ENCODE data around the gene NFKBIB. TPM values are rescaled to one million over a fixed set of nuclear protein-coding genes. Genes with fewer than 3 reads are reported as not detected.

The NFKBIB gene
- total RNA-seq, 1 donor from 2014 or later = 6.3 TPM

GRCh38 chr19:38889803-38890202, 10.0 kb upstream of the NFKBIB start:
- Histone ChIP-seq H3K36me3 (peaks cover 36 to 51% of the 10 kb centered on the region in 2 donors), H3K4me3 (no peak overlapping the region), H3K27ac (no peak overlapping the region), H3K9me3 (no peaks in the 10 kb centered on the region), H3K27me3 (no peaks in the 10 kb centered on the region), H3K4me1 (no peaks in the 10 kb centered on the region)
- no peak for TF ChIP-seq CTCF (IDR thresholded peaks at IDR 0.05)
- intact Hi-C loops (cut with DNase I) = loop anchor here (10.0 kb wide), 1 partner anchor 345 kb away; no protein-coding TSS in a partner anchor
- DNase-seq (ENCODE audit: low spot score in 2 of 2) = no peak

- Histone ChIP-seq H3K4me3 (no peak overlapping the region), H3K27ac (no peak overlapping the region), H3K9me3 (no peaks in the 10 kb centered on the region), H3K27me3 (no peaks in the 10 kb centered on the region), H3K4me1 (no peaks in the 10 kb centered on the region), H3K36me3 (peaks cover 36 to 51% of the 10 kb centered on the region in 2 donors)
- intact Hi-C loops (cut with DNase I) = loop anchor here (10.0 kb wide), 1 partner anchor 346 kb away; no protein-coding TSS in a partner anchor
- TF ChIP-seq CTCF (IDR thresholded peaks at IDR 0.05) = no peak
- no peak for DNase-seq (ENCODE audit: low spot score in 2 of 2)
Measured at GRCh38 chr19:38890686-38891085, 9.1 kb upstream of the NFKBIB start.

GRCh38 chr19:38891771-38892170, 8.0 kb upstream of the NFKBIB start:
- Histone ChIP-seq H3K9me3 (no peaks in the 10 kb centered on the region), H3K27ac (no peak overlapping the region), H3K4me3 (no peak overlapping the region), H3K27me3 (no peaks in the 10 kb centered on the region), H3K4me1 (no peaks in the 10 kb centered on the region), H3K36me3 (peaks cover 36 to 45% of the 10 kb centered on the region in 2 donors)
- DNase-seq (ENCODE audit: low spot score in 2 of 2) = no peak
- intact Hi-C loops (cut with DNase I) = loop anchor here (10.0 kb wide), 1 partner anchor 347 kb away; no protein-coding TSS in a partner anchor
- TF ChIP-seq CTCF (IDR thresholded peaks at IDR 0.05) = no peak

GRCh38 chr19:38892841-38893240, 6.9 kb upstream of the NFKBIB start:
- no peak for TF ChIP-seq CTCF (IDR thresholded peaks at IDR 0.05)
- Histone ChIP-seq H3K27ac (no peak overlapping the region), H3K27me3 (no peaks in the 10 kb centered on the region), H3K9me3 (no peaks in the 10 kb centered on the region), H3K4me3 (no peak overlapping the region), H3K36me3 (peaks cover 34 to 45% of the 10 kb centered on the region in 2 donors), H3K4me1 (no peaks in the 10 kb centered on the region)
- intact Hi-C loops (cut with DNase I) = loop anchor here (10.0 kb wide), 1 partner anchor 348 kb away; no protein-coding TSS in a partner anchor
- DNase-seq (ENCODE audit: low spot score in 2 of 2) = no peak

- no peak overlapping the region for H3K27ac ChIP-seq
- TF ChIP-seq CTCF (IDR thresholded peaks at IDR 0.05) = no peak
Measured at GRCh38 chr19:38893341-38893771, 6.4 kb upstream of the NFKBIB start.

More at GRCh38 chr19:38893341-38893771, 6.4 kb upstream of the NFKBIB start:
- H3K27me3 ChIP-seq = no peaks in the 10 kb centered on the region
- no peak overlapping the region for H3K4me3 ChIP-seq
- no peak for DNase-seq (ENCODE audit: low spot score in 2 of 2)
- intact Hi-C loops (cut with DNase I) = loop anchor here (10.0 kb wide), 1 partner anchor 349 kb away; no protein-coding TSS in a partner anchor
- no peaks in the 10 kb centered on the region for H3K9me3 ChIP-seq
- peaks cover 3 to 4% of the 10 kb centered on the region in 2 donors for H3K4me1 ChIP-seq
- H3K36me3 ChIP-seq = peaks cover 29 to 40% of the 10 kb centered on the region in 2 donors

Measured in ascending aorta (tissue), 2 donors.